Large intestine (tissue), 3 donors: Measurements from ENCODE around the gene PFDN6. TPM values are rescaled to one million over a fixed set of nuclear protein-coding genes. Genes with fewer than 3 reads are reported as not detected.
"Not testable (repeated sequence)": the region's sequence is repeated elsewhere in the genome, so short reads cannot be mapped to it uniquely, and the experiment has no call there.

Experiments used
- DNase-seq, 2 donors: peaks; one replicate each; pipeline versions ENCODE4 v3.0.0 to v3.0.0-alpha.2; 2013
- H3K27ac ChIP-seq: one replicate; pipeline ENCODE4 v1.5.1; 2013; ENCODE audit warnings: low read length
- H3K27me3 ChIP-seq: 2 replicates; pipeline ENCODE4 v1.6.1; 2013; ENCODE audit warnings: low read length; ENCODE audit not compliant: control insufficient read depth, insufficient read depth
- H3K36me3 ChIP-seq: 2 replicates; pipeline ENCODE4 v1.6.1; 2013; ENCODE audit warnings: low read length; ENCODE audit not compliant: control insufficient read depth, insufficient read depth
- H3K4me1 ChIP-seq: one replicate; pipeline ENCODE4 v1.6.1; 2013; ENCODE audit warnings: low read length; ENCODE audit not compliant: control insufficient read depth, insufficient read depth
- H3K4me3 ChIP-seq: one replicate; pipeline ENCODE4 v1.5.1; 2013; ENCODE audit warnings: low read length
- H3K9me3 ChIP-seq: one replicate; pipeline ENCODE4 v1.6.1; 2013; ENCODE audit warnings: mild to moderate bottlenecking, low read depth, low read length, moderate library complexity; ENCODE audit not compliant: control insufficient read depth
- WGBS: methylation state at CpG from one replicate; pipeline ENCODE4 v1.1.5; 2013; ENCODE audit warnings: low lambda C conversion rate; ENCODE audit not compliant: insufficient coverage; 5-methylcytosine and 5-hydroxymethylcytosine counted together
- polyA plus RNA-seq: library from polyadenylated mRNA; unstranded; fragments of 120-200 nt; gene quantifications from one replicate; pipeline ENCODE4 v1.2.1, GENCODE V29; 2013

The PFDN6 gene
- polyA plus RNA-seq, 1 donor: 80.5 TPM

DNA sequence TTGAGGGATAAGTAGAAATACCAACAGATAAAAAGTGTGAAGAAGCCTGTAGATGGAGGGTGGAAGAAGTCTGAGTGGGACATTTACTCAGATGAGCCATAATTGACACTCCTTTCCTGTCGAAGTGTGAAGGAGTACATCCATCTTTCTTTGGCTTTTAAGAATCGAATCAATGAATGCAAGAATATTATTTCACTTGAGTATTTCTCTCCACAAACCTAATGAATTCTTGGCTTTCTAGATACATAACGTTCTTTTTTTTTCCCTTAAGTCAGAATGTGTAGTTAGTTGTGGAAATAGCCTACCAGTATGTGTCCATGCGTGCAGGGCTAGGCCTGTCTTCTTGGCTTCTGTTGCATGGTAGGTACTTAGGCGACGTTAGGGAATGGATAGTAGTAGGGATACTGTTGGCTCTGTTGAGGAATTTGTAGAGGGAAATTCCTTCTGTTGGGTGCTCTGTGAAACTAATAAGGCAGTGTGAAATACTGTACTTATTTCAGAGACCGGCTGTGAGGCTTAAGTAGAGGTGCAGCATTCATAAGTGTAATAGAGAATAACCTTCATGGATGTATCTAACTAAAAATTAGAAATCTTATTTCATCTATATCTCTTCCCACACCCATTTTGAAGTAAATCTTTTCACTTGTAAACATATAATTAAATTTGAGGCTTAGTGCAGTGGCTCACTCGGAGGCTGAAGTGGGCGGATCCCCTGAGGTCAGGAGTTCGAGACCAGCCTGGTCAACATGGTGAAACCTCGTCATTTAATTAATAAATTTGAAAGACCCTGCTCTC lies 16.1 kb upstream of the PFDN6 start:
- no peaks in the 10 kb centered on the region for H3K27me3 ChIP-seq
- peak overlapping the region; percentile 86 for H3K4me3 ChIP-seq
- no peak for DNase-seq
- WGBS: 57% methylated on average over 3 of the region's 11 CpGs
- no peaks in the 10 kb centered on the region for H3K9me3 ChIP-seq
- H3K4me1 ChIP-seq: peaks cover 30% of the 10 kb centered on the region
- peaks cover 43% of the 10 kb centered on the region for H3K36me3 ChIP-seq
- H3K27ac ChIP-seq: no peak overlapping the region

DNA sequence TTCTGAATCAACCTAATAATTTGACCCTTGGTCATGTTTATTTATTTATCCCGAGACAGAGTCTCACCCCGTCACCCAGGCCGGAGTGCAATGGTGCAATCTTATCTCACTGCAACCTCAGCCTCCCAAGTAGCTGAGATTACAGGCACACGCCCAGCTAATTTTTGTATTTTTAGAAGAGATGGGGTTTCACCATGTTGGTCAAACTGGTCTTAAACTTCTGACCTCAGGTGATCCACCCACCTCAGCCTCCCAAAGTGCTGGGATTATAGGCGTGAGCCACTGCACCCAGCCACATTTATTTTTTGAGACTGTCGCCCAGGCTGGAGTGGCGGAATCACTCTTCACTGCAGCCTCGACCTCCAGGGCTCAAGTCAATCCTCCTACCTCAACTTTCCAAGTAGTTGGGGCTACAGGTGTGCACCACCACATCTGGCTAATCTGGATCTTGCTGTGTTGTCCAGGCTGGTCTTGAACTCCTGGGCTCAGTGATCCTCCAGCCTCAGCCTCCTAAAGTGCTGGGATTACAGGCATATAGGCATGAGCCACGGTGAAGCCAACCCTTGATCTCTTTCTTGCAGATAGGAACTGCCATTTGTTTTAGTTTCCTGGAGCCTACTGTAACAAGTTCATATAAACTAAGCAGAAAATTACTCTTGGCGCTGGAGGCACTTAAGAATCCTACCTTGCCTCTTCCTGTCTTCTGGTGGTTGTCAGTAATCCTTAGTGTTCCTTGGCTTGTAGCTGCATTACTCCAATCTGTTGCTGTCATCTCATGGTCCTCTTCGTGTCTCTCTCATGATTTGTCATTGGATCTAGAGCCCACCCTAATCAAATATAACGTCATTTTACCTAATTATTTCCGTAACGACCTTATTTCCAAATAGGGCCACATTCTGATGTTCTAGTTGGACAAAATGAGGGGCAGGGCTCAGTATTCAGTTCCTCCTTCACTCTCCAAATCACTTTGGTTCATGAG lies 15.2 kb upstream of the PFDN6 start:
- Histone ChIP-seq H3K36me3 (peaks cover 43% of the 10 kb centered on the region), H3K27me3 (no peaks in the 10 kb centered on the region), H3K9me3 (no peaks in the 10 kb centered on the region), H3K4me3 (peak overlapping the region; percentile 8), H3K27ac (no peak overlapping the region), H3K4me1 (peaks cover 30% of the 10 kb centered on the region)
- WGBS: 74% methylated on average over 4 of the region's 14 CpGs
- DNase-seq: no peak

DNA sequence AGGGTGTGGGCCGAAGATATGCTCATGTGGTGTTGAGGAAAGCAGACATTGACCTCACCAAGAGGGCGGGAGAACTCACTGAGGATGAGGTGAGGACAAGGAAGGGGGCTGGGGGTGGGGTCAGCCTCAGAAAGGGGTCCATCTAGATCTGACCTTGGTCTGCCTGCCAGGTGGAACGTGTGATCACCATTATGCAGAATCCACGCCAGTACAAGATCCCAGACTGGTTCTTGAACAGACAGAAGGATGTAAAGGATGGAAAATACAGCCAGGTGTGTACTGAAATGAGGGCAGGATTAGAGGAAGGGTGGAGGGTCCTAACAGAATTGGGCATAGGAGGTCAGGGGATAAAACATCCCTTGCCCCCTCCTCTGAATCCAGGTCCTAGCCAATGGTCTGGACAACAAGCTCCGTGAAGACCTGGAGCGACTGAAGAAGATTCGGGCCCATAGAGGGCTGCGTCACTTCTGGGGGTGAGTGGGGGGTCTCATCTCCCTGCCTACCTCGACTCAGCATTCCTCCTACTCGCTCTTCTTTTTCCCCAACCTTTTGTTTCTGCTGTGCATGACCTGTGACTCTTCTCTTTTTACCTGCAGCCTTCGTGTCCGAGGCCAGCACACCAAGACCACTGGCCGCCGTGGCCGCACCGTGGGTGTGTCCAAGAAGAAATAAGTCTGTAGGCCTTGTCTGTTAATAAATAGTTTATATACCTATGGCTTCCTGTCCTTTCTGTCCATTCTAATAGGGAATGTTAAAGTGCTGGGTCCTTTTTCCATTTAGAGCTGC lies 13.4 kb upstream of the PFDN6 start:
- peak overlapping the region; percentile 74 for H3K4me3 ChIP-seq
- not testable (repeated sequence) for H3K27me3 ChIP-seq, H3K9me3 ChIP-seq, DNase-seq
- WGBS: 60% methylated on average over 1 of the region's 16 CpGs
- peaks cover 33% of the 10 kb centered on the region for H3K4me1 ChIP-seq
- H3K27ac ChIP-seq: peak overlapping the region; percentile 82
- peaks cover 55% of the 10 kb centered on the region for H3K36me3 ChIP-seq

DNA sequence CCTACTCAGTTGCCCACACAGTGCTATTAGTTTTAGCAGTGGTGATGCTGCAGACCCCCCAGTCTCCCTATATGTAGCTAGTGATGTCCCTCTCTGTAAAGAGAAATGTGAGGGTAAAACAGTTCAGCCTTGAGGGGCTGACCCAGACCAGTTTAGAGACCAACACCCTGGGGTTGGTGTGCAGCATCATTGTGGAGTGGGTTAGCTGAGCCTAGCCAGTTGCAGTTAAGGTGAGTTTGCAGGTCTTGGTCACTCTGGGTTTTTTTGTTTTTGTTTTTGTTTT lies 12.9 kb upstream of the PFDN6 start:
- Histone ChIP-seq H3K9me3 (no peaks in the 10 kb centered on the region), H3K4me3 (peak overlapping the region; percentile 74), H3K4me1 (peaks cover 33% of the 10 kb centered on the region), H3K27me3 (no peaks in the 10 kb centered on the region), H3K27ac (peak overlapping the region; percentile 82), H3K36me3 (peaks cover 59% of the 10 kb centered on the region)
- no peak for DNase-seq

DNA sequence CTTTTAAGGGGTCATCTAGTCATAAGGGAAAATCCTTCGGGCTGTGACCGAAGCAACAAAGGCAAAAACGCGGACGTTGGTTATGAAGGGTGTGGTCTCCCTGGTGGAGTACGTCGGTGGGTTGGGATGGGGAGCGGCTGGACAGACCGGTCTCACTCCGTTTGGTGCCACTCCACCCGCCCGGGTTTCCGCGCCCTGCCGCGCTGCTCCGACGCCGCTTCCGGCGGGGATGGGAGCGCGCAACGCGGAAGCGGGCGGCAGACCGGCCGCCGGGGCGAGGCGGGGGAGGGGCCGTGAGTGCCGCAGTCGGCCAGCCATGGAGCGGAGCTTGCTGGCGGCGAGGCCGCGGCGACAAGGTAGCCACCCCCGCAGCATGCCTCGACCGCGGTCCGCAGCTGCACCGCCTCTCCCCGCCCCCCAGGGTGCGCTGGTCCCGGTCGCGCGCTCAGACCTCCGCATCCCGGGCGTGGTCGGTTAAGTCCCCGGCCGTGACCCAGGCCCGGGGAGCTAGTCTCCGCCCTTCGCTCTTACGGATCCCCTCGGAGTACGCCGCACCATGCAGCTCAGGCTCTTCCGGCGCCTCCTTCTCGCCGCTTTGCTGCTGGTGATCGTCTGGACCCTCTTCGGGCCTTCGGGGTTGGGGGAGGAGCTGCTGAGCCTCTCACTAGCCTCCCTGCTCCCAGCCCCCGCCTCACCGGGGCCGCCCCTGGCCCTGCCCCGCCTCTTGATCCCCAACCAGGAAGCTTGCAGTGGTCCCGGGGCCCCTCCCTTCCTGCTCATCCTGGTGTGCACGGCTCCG lies 12.3 kb upstream of the PFDN6 start, which contains the start of gene B3GALT4:
Gene B3GALT4 (plus strand): TSS at position 260 of the 799 bp plus-strand sequence. CDS start 297 bp downstream, at position 557.
- Histone ChIP-seq H3K4me3 (peak within 1 kb of the TSS; percentile 74), H3K27me3 (no peaks in the 10 kb centered on the region), H3K4me1 (peaks cover 33% of the 10 kb centered on the region), H3K36me3 (peaks cover 59% of the 10 kb centered on the region), H3K27ac (peak within 1 kb of the TSS; percentile 82), H3K9me3 (no peaks in the 10 kb centered on the region)
- no CpG with 5 or more reads among the region's 80 CpGs for WGBS
- DNase-seq: peak; percentile 67 to 84

DNA sequence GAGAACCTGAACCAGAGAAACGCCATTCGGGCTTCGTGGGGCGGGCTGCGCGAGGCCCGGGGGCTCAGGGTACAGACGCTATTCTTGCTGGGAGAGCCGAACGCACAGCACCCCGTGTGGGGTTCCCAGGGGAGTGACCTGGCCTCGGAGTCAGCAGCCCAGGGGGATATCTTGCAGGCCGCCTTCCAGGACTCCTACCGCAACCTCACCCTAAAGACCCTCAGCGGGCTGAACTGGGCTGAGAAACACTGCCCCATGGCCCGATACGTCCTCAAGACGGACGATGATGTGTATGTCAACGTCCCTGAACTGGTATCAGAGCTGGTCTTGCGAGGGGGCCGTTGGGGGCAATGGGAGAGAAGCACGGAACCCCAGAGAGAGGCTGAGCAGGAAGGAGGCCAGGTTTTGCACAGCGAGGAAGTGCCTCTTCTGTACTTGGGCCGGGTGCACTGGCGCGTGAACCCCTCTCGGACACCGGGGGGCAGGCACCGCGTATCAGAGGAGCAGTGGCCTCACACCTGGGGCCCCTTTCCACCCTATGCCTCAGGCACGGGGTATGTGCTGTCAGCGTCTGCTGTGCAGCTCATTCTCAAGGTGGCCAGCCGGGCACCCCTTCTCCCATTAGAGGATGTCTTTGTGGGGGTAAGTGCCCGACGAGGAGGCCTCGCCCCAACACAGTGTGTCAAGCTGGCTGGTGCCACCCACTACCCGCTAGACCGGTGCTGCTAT lies 11.6 kb upstream of the PFDN6 start:
- peak overlapping the region; percentile 74 for H3K4me3 ChIP-seq
- peaks cover 64% of the 10 kb centered on the region for H3K36me3 ChIP-seq
- no peaks in the 10 kb centered on the region for H3K9me3 ChIP-seq
- no peaks in the 10 kb centered on the region for H3K27me3 ChIP-seq
- no CpG with 5 or more reads among the region's 39 CpGs for WGBS
- peaks cover 33% of the 10 kb centered on the region for H3K4me1 ChIP-seq
- peak overlapping the region; percentile 82 for H3K27ac ChIP-seq
- DNase-seq: no peak

DNA sequence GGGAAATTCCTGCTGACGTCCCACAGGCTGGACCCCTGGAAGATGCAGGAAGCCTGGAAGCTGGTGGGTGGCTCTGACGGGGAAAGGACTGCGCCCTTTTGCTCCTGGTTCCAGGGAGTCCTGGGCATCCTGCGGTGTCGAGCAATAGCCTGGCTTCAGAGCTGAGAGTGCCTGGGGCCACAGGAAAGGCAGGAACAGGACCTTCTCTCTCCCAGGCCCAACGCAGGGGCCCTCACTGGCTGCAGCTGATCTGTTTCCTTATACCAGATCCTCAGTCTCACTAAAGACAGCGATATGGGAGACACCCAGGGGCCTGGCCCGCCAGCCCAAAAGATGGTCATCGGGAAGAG lies 11.0 kb upstream of the PFDN6 start:
- Histone ChIP-seq H3K27ac (no peak overlapping the region), H3K4me1 (peaks cover 33% of the 10 kb centered on the region), H3K9me3 (no peaks in the 10 kb centered on the region), H3K27me3 (no peaks in the 10 kb centered on the region), H3K4me3 (no peak overlapping the region), H3K36me3 (peaks cover 68% of the 10 kb centered on the region)
- no peak for DNase-seq
- no CpG with 5 or more reads among the region's 9 CpGs for WGBS

DNA sequence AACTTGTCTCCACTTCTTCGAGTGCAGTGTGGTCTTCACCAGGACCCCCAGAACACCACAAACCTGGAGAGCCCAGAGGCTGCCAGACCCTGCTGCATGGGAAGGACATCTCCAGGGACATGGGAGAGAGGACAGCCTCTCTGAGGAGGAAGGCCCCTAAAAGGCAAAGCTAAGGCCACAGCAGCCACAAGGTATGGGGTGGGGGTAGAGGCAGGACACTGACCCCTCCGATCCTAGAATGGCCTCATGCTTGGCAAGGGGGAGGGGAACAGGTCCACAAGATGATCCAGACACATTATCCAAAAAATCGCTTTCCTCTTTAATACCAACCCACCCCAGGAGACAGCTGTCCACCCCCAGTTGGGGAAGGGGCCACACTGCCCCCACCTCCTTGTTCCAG lies 10.6 kb upstream of the PFDN6 start:
- no peak overlapping the region for H3K27ac ChIP-seq
- no peak overlapping the region for H3K4me3 ChIP-seq
- no peak for DNase-seq
- H3K27me3 ChIP-seq: no peaks in the 10 kb centered on the region
- no CpG with 5 or more reads among the region's 3 CpGs for WGBS
- H3K9me3 ChIP-seq: no peaks in the 10 kb centered on the region
- peaks cover 30% of the 10 kb centered on the region for H3K4me1 ChIP-seq
- peaks cover 69% of the 10 kb centered on the region for H3K36me3 ChIP-seq

DNA sequence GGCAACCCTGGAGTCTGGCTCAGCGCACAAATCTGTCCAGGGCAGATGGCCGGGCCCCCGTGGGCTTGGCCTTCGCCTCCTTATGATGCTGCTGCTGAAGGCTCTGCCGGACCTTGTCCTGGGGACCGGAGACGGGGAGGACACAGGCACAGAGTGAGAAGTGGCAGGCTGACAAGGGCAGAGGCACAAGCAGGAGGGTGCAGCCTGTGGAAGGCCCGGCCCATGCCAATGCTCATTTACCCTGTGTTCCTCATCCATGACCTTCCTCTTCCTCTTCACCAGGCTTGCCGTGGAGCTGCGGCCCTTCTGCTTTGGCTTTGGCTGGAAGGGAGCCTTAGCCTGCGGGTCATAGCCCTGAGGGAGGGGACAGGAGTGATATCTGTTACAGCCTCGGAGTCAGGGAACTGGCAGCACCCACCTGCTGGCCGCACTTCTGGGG lies 10.1 kb upstream of the PFDN6 start:
- Histone ChIP-seq H3K36me3 (peaks cover 66% of the 10 kb centered on the region), H3K4me1 (peaks cover 25% of the 10 kb centered on the region), H3K9me3 (no peaks in the 10 kb centered on the region), H3K27me3 (no peaks in the 10 kb centered on the region), H3K27ac (no peak overlapping the region), H3K4me3 (no peak overlapping the region)
- DNase-seq: no peak
- 90% methylated on average over 2 of the region's 13 CpGs for WGBS
